ENCODE results near the gene CHCHD2. TPM values are rescaled to one million over a fixed set of nuclear protein-coding genes. Genes with fewer than 3 reads are reported as not detected.
"Not testable (repeated sequence)": the region's sequence is repeated elsewhere in the genome, so short reads cannot be mapped to it uniquely, and the experiment has no call there.

The CHCHD2 gene
- total and polyA plus RNA-seq, 12 donors: 217 to 1,335 (median 785) TPM

GRCh38 chr7:56077681-56078080 is 28.6 kb downstream of the CHCHD2 start:
- no peak for TF ChIP-seq CTCF (IDR thresholded peaks at IDR 0.05)
- no peak for TF ChIP-seq POLR2A (IDR thresholded peaks at IDR 0.05)
- Histone ChIP-seq H3K27me3 (no peaks in the 10 kb centered on the region), H3K4me1 (replicated peaks in 1 of 2) (peaks cover 8 to 15% of the 10 kb centered on the region in 2 donors), H3K27ac (no peak overlapping the region), H3K9me3 (replicated peaks in 1 of 3) (no peaks in the 10 kb centered on the region), H3K4me3 (no peak overlapping the region), H3K36me3 (replicated peaks in 1 of 2) (peaks cover 0 to 9% of the 10 kb centered on the region in 2 donors)
- DNase-seq: peak in 1 of 7 donors; percentile 5
- WGBS, 4 donors: 83 to 97% (median 95%) methylated on average over 3 of the region's 3 CpGs
- intact Hi-C loops (cut with DNase I): loop anchor here in 1 of 2 donors (10.0 kb wide), 2 partner anchors 113 to 433 kb away; partner anchors contain the start of gene NIPSNAP2

GRCh38 chr7:56074371-56074791 is 31.9 kb downstream of the CHCHD2 start:
- Histone ChIP-seq H3K4me1 (replicated peaks in 1 of 2) (peaks cover 4 to 7% of the 10 kb centered on the region in 2 donors), H3K27me3 (no peaks in the 10 kb centered on the region), H3K9me3 (replicated peaks in 1 of 3) (no peaks in the 10 kb centered on the region), H3K4me3 (no peak overlapping the region), H3K27ac (no peak overlapping the region), H3K36me3 (replicated peaks in 1 of 2) (peaks cover 0 to 27% of the 10 kb centered on the region in 2 donors)
- TF ChIP-seq CTCF (IDR thresholded peaks at IDR 0.05) (peak; percentile 88 to 97 (median 92)), POLR2A (IDR thresholded peaks at IDR 0.05) (no peak)
- intact Hi-C loops (cut with DNase I): loop anchor here (5.0 to 10.0 kb wide), 3 partner anchors 72 to 430 kb away; partner anchors contain the start of gene NIPSNAP2 (in 1 of the 2)
- DNase-seq: peak; percentile 83 to 96 (median 89)
- 12 to 23% (median 14%) methylated on average over 13 to 19 of the region's 19 CpGs for WGBS, 4 donors

GRCh38 chr7:56066376-56066775 is 39.9 kb downstream of the CHCHD2 start:
- intact Hi-C loops (cut with DNase I); H3K27ac ChIP-seq; H3K4me3 ChIP-seq; H3K9me3 ChIP-seq (replicated peaks in 1 of 3); H3K27me3 ChIP-seq: not testable (repeated sequence)
- Histone ChIP-seq H3K4me1 (replicated peaks in 1 of 2) (peaks cover 3 to 31% of the 10 kb centered on the region in 2 donors), H3K36me3 (replicated peaks in 1 of 2) (peaks cover 0 to 38% of the 10 kb centered on the region in 2 donors)
- peak in 1 of 7 donors; percentile 9 for DNase-seq
- WGBS, 4 donors: 96 to 99% (median 97%) methylated on average over 13 of the region's 13 CpGs

- peak within 1 kb of the TSS; percentile 68 to 97 (median 89) for H3K27ac ChIP-seq
- H3K4me3 ChIP-seq: peak within 1 kb of the TSS; percentile 45 to 91 (median 67)
- no peaks in the 10 kb centered on the region for H3K27me3 ChIP-seq
- 0 to 1% (median 0%) methylated on average over 16 to 49 of the region's 49 CpGs for WGBS, 4 donors
- H3K36me3 ChIP-seq (replicated peaks in 1 of 2): peaks cover 0 to 38% of the 10 kb centered on the region in 2 donors
- peaks cover 3 to 32% of the 10 kb centered on the region in 2 donors for H3K4me1 ChIP-seq (replicated peaks in 1 of 2)
- no peaks in the 10 kb centered on the region for H3K9me3 ChIP-seq (replicated peaks in 1 of 3)
- TF ChIP-seq POLR2A (IDR thresholded peaks at IDR 0.05) (peak; percentile 75 to 94), CTCF (IDR thresholded peaks at IDR 0.05) (peak in 2 of 6 experiments; percentile 8 to 16)
- intact Hi-C loops (cut with DNase I): no loop called here
- DNase-seq: peak; percentile 89 to 95 (median 92)
Measured at GRCh38 chr7:56063882-56064625, 42.2 kb downstream of the CHCHD2 start, which contains the start of gene SUMF2. Gene SUMF2, plus strand, starts transcription at chr7:56064286. Its CDS starts 26 bp downstream, at chr7:56064312.

All from adrenal gland (tissue), 12 donors.